WI38 (cell line): Measurements from ENCODE around the gene ZDHHC17.

Source experiments
- H3K4me3 ChIP-seq: 2 replicates; pipeline ENCODE4 v1.5.1; 2011; ENCODE audit warnings: low read depth, mild to moderate bottlenecking, control low read depth, low read length
- CTCF ChIP-seq: IDR thresholded peaks from 2 replicates; pipeline ENCODE4 v1.5.1; 2012; ENCODE audit warnings: low read depth, mild to moderate bottlenecking, control low read depth, low read length

Gene ZDHHC17

GRCh38 chr12:76878099-76878898 is 114.4 kb downstream of the ZDHHC17 start:
- 0 out of 2 replicates have a peak, but pooled peaks have one; percentile 24 for TF ChIP-seq CTCF
- peak overlapping the region; percentile 73 for H3K4me3 ChIP-seq

- peak within 1 kb of the TSS; percentile 73 for H3K4me3 ChIP-seq
Observed at GRCh38 chr12:76878899-76879709, 115.2 kb downstream of the ZDHHC17 start, which contains the start of gene CSRP2. CSRP2 (minus strand) TSS chr12:76879019; CDS start chr12:76866260, 12,759 bp downstream.

GRCh38 chr12:76879710-76880518 is 116.0 kb downstream of the ZDHHC17 start:
- H3K4me3 ChIP-seq = peak overlapping the region; percentile 73
- no peak for TF ChIP-seq CTCF

More at GRCh38 chr12:76878899-76879709, 115.2 kb downstream of the ZDHHC17 start, which contains the start of gene CSRP2:
- TF ChIP-seq CTCF = 0 out of 2 replicates have a peak, but pooled peaks have one; percentile 19

- no peak overlapping the region for H3K4me3 ChIP-seq
- TF ChIP-seq CTCF = no peak
Observed at GRCh38 chr12:76880519-76881023, 116.7 kb downstream of the ZDHHC17 start.

GRCh38 chr12:76881142-76881541 is 117.2 kb downstream of the ZDHHC17 start:
- TF ChIP-seq CTCF = no peak
- H3K4me3 ChIP-seq = no peak overlapping the region

DNA sequence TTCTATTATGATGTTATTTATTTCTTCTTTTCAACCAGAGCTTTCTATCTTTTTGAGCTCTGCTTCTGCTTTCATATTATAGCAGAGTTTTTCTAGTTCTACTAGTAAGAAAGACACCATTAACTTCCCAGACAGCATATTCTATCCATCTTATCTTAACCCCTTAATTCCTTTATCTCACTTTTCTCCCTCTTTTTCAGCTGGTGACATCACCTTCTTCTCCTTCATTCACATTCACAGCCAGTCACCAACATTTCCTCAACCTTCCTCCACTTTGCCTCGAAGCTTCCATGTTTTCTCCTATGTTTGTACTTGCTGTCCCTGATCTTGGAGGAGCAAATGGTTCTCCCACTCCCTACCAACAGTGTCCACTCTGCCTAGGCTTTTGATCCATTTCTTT is 118.5 kb downstream of the ZDHHC17 start:
- TF ChIP-seq CTCF = no peak

More for the DNA sequence above, 118.5 kb downstream of the ZDHHC17 start:
- no peak overlapping the region for H3K4me3 ChIP-seq
